Natural killer cell (primary cell): ENCODE results near the gene MYO1G. TPM values are rescaled to one million over a fixed set of nuclear protein-coding genes. Genes with fewer than 3 reads are reported as not detected.

Experiments used
- ATAC-seq, 3 donors: fragments of 150-1000 bp in 2 of 3; fragments of 200-7000 bp in 1 of 3; cut with Tn5 transposase; 1 replicate in 1 of 3; 2 replicates in 2 of 3; pipeline ENCODE4 v1.10.0; 2021; ENCODE audit warnings: mild to moderate bottlenecking in 2 of 3, moderate library complexity in 2 of 3
- DNase-seq, 2 donors: peaks; one replicate each; pipeline versions ENCODE4 v3.0.0 to v3.0.0-alpha.2; 2013 to 2021; ENCODE audit warnings: mixed read lengths in 1 of 2
- H3K27ac ChIP-seq: one replicate; pipeline ENCODE4 v1.5.1; 2013; ENCODE audit warnings: mild to moderate bottlenecking, low read length
- H3K27me3 ChIP-seq: one replicate; pipeline ENCODE4 v1.6.1; 2013; ENCODE audit warnings: low read length; ENCODE audit not compliant: control insufficient read depth, insufficient read depth
- H3K36me3 ChIP-seq: one replicate; pipeline ENCODE4 v1.6.1; 2013; ENCODE audit warnings: low read length; ENCODE audit not compliant: control insufficient read depth, insufficient read depth
- H3K4me1 ChIP-seq: one replicate; pipeline ENCODE4 v1.6.1; 2013; ENCODE audit warnings: low read length; ENCODE audit not compliant: control insufficient read depth, insufficient read depth
- H3K4me3 ChIP-seq: one replicate; pipeline ENCODE4 v1.5.1; 2013; ENCODE audit warnings: low read length
- H3K9me3 ChIP-seq: one replicate; pipeline ENCODE4 v1.6.1; 2013; ENCODE audit warnings: low read length; ENCODE audit not compliant: control insufficient read depth, insufficient read depth
- H3K27ac Mint-ChIP-seq, 2 donors: one replicate each; pipeline ENCODE4 v1.8.0; 2022; ENCODE audit warnings: mild to moderate bottlenecking in 2 of 2, mixed read lengths in 2 of 2, moderate library complexity in 1 of 2
- H3K27me3 Mint-ChIP-seq, 2 donors: one replicate each; pipeline ENCODE4 v1.8.0; 2022; ENCODE audit warnings: low read depth in 2 of 2, mixed read lengths in 2 of 2
- H3K36me3 Mint-ChIP-seq: one replicate; pipeline ENCODE4 v1.8.0; 2022; ENCODE audit warnings: mixed read lengths
- H3K4me1 Mint-ChIP-seq, 2 donors: one replicate each; pipeline ENCODE4 v1.8.0; 2022; ENCODE audit warnings: mixed read lengths in 2 of 2
- H3K4me3 Mint-ChIP-seq: one replicate; pipeline ENCODE4 v1.8.0; 2022; ENCODE audit warnings: mild to moderate bottlenecking, moderate library complexity, mixed read lengths
- H3K9me3 Mint-ChIP-seq, 2 donors: one replicate each; pipeline ENCODE4 v1.8.0; 2022; ENCODE audit warnings: mixed read lengths in 2 of 2
- WGBS: methylation state at CpG from one replicate; pipeline ENCODE4 v1.1.7; 2013; ENCODE audit warnings: missing lambda C conversion rate; ENCODE audit not compliant: insufficient coverage; 5-methylcytosine and 5-hydroxymethylcytosine counted together
- intact Hi-C: fragments of 100-400 bp; cut with micrococcal nuclease; formaldehyde crosslinking; loops from one replicate; pipeline ENCODE4 v1.14.2; 2022
- total RNA-seq, 4 donors: library from RNA; stranded (reverse); fragments of 120-200 nt in 1 of 4; gene quantifications; one replicate each; pipeline versions ENCODE4 v1.2.3 to v1.2.4, GENCODE V29; 2013 to 2022
- TF ChIP-seq, protein P1 (sequence below): fragments of 200-600 bp; IDR thresholded peaks from one replicate; pipeline ENCODE4 v1.8.0; 2022; ENCODE audit warnings: antibody characterized with exemption

The MYO1G gene
- total RNA-seq, 3 donors from 2014 or later (not counting 1 experiment from before 2014, with no cell fraction given), result 371 to 470 (median 429) TPM

DNA sequence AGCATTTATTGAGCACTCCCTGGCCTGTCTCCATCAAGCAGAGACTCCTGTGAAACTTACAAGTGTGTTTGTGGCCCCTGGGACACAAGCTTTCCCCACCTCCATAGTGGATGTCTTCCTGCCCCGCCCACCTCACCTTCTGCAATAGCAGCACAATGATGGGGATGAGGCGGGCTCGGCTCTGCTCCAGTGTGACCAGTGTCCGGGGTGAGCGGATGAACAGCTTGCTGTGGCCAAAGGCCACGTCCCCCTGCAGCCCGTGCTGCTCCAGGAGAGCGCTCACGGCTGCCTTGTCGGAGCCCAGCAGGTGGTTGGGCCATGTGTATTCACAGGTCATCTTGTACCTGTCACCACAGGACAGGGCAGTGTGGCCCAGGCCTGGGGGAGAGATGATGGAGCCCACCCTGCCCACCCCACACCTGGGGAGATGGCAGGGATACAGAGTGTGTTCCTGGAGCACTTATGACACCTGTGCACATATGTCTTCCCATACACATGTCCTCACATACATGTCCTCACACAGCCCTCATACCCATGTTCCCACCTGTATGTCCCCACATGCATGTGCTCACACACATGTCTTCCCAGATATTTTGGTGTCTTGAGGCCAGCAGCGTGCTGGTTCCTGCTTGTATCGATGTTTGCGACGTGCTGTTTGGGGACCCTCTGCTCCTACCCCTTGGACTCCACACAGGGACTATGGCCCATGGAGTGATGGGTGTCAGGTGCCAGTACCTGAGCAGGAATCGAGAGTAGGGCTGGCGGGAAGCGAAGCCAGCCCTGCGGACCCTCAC is 12.7 kb downstream of the MYO1G start:
- peaks cover 5% of the 10 kb centered on the region in 2 donors for H3K4me1 Mint-ChIP-seq
- H3K4me3 Mint-ChIP-seq, result no peak overlapping the region
- TF ChIP-seq, protein P1, sequence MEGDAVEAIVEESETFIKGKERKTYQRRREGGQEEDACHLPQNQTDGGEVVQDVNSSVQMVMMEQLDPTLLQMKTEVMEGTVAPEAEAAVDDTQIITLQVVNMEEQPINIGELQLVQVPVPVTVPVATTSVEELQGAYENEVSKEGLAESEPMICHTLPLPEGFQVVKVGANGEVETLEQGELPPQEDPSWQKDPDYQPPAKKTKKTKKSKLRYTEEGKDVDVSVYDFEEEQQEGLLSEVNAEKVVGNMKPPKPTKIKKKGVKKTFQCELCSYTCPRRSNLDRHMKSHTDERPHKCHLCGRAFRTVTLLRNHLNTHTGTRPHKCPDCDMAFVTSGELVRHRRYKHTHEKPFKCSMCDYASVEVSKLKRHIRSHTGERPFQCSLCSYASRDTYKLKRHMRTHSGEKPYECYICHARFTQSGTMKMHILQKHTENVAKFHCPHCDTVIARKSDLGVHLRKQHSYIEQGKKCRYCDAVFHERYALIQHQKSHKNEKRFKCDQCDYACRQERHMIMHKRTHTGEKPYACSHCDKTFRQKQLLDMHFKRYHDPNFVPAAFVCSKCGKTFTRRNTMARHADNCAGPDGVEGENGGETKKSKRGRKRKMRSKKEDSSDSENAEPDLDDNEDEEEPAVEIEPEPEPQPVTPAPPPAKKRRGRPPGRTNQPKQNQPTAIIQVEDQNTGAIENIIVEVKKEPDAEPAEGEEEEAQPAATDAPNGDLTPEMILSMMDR, result no peak
- intact Hi-C loops, result no loop called here
- peaks cover 80% of the 10 kb centered on the region for H3K36me3 ChIP-seq
- no peaks in the 10 kb centered on the region for H3K4me1 ChIP-seq
- H3K9me3 ChIP-seq, result no peaks in the 10 kb centered on the region
- no peak for ATAC-seq
- H3K9me3 Mint-ChIP-seq, result no peaks in the 10 kb centered on the region
- H3K27ac ChIP-seq, result no peak overlapping the region
- no peak overlapping the region for H3K4me3 ChIP-seq
- H3K36me3 Mint-ChIP-seq, result no peaks in the 10 kb centered on the region
- peak in 1 of 2 donors; percentile 10 for DNase-seq
- no peaks in the 10 kb centered on the region for H3K27me3 ChIP-seq
- peak overlapping the region; percentile 31 to 38 for H3K27ac Mint-ChIP-seq
- WGBS, result 98% methylated on average over 18 of the region's 18 CpGs
- H3K27me3 Mint-ChIP-seq, result no peaks in the 10 kb centered on the region

DNA sequence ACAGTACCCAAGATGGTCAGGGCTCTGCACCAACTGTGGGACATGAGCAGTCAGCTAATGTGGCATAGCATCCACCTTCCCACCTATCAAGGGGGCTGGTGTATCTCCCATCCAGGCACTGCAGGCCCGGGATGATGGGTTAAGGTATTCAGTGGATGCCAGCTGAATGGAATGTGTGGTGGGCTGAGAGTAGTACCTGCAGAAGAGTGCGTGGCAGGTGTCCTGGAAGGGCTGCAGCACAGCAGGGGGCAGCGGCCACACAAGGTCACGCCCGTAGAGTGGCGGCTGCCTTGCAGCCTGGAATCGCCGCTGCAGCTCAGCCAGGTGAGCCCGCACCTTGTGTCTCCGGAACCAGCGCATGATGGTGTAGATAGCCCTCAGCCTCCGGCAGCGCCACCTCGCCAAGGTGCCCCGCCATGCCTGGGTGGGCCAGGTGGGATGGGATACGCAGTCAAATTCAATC is 13.3 kb downstream of the MYO1G start:
- no peak overlapping the region for H3K4me3 Mint-ChIP-seq
- no peak overlapping the region for H3K27ac ChIP-seq
- H3K27ac Mint-ChIP-seq, result peak overlapping the region in 1 of 2 donors; percentile 61
- H3K27me3 Mint-ChIP-seq, result no peaks in the 10 kb centered on the region
- 95% methylated on average over 16 of the region's 16 CpGs for WGBS
- H3K36me3 Mint-ChIP-seq, result no peaks in the 10 kb centered on the region
- no peak for ATAC-seq
- no peaks in the 10 kb centered on the region for H3K9me3 Mint-ChIP-seq
- no peaks in the 10 kb centered on the region for H3K27me3 ChIP-seq
- no peaks in the 10 kb centered on the region for H3K9me3 ChIP-seq
- H3K4me1 Mint-ChIP-seq, result peaks cover 5 to 8% of the 10 kb centered on the region in 2 donors
- H3K4me3 ChIP-seq, result no peak overlapping the region
- DNase-seq, result peak in 1 of 2 donors; percentile 12
- intact Hi-C loops, result no loop called here
- TF ChIP-seq, protein P1, result no peak
- peaks cover 74% of the 10 kb centered on the region for H3K36me3 ChIP-seq
- H3K4me1 ChIP-seq, result peaks cover 2% of the 10 kb centered on the region

DNA sequence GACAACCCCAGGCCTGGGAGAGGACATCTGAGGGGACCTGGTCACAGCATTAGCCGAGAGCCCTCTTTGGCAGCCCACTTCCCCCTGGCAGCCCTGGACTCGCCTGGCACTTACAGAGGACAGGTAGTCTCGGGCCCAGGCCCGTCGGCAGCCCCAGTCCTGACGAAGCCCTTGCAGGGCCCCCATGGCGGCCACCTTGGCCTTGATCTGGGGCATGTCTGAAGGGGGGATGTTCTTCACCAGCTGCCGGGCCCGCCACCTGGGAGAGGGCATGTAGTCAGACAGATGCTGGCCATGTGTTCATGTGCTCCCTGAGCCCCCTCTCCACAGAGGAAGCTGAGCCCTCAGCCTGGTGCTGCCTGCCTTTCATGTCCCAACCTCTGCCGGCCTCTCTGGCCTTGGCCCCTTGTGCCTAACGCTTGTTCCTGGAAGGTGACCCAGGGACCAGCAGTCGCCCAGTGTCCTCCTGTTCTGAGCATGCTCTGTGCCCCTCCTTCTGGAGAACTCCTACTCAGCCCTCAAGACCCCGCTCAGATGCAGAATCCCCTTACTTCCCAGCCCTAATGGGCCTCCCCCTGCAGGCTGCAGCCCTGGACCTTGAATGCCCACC is 13.9 kb downstream of the MYO1G start:
- Histone ChIP-seq H3K4me1 (peaks cover 7% of the 10 kb centered on the region), H3K27ac (no peak overlapping the region), H3K27me3 (no peaks in the 10 kb centered on the region), H3K4me3 (no peak overlapping the region), H3K36me3 (peaks cover 69% of the 10 kb centered on the region), H3K9me3 (no peaks in the 10 kb centered on the region)
- Mint-ChIP-seq H3K4me1 (peaks cover 10 to 13% of the 10 kb centered on the region in 2 donors), H3K4me3 (no peak overlapping the region), H3K36me3 (no peaks in the 10 kb centered on the region), H3K27me3 (no peaks in the 10 kb centered on the region), H3K9me3 (no peaks in the 10 kb centered on the region), H3K27ac (peak overlapping the region in 1 of 2 donors; percentile 61)
- whole genome bisulfite sequencing, result 91% methylated on average over 13 of the region's 13 CpGs
- DNase-seq (peak in 1 of 2 donors; percentile 15), ATAC-seq (no peak)
- intact Hi-C loops, result no loop called here
- TF ChIP-seq, protein P1, result no peak
